ENCODE data around the gene COL4A6. TPM values are rescaled to one million over a fixed set of nuclear protein-coding genes. Genes with fewer than 3 reads are reported as not detected.

The COL4A6 gene
- total RNA-seq, 1 donor from 2014 or later = not detected

- Mint-ChIP-seq H3K36me3 (ENCODE audit: low read depth) (no peaks in the 10 kb centered on the region), H3K4me1 (ENCODE audit: low read depth) (peaks cover 1% of the 10 kb centered on the region), H3K9me3 (no peaks in the 10 kb centered on the region), H3K27ac (no peak overlapping the region), H3K27me3 (ENCODE audit: low read depth) (peaks cover 27% of the 10 kb centered on the region), H3K4me3 (ENCODE audit: low read depth) (no peak overlapping the region)
- intact Hi-C loops (cut with micrococcal nuclease) = no loop called here
- no peak for DNase-seq (ENCODE audit: low spot score)
These were observed 693 bp downstream of the COL4A6 start for GRCh38 chrX:108437349-108438109.

DNA sequence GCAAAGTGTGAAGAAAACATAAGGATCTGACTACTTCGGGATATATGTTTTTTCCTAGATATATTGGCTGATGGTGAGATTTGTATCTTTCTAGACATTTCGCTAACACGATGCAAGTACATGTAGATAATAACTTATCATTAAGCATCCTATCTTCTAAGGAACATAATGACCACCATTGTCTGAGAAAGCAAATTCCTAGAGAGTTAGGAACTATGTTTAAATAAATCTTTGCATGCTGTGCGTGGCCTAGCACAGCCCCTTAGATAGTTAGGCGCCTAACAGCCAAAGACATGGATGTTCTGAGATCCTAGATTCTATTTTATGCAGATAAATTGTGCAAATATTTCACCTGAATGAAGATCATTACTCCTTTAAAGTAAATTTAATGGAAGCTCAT lies 3.0 kb downstream of the COL4A6 start:
- no peaks in the 10 kb centered on the region for H3K9me3 Mint-ChIP-seq
- peaks cover 1% of the 10 kb centered on the region for H3K4me1 Mint-ChIP-seq (ENCODE audit: low read depth)
- no peak for DNase-seq (ENCODE audit: low spot score)
- H3K4me3 Mint-ChIP-seq (ENCODE audit: low read depth) = no peak overlapping the region
- intact Hi-C loops (cut with micrococcal nuclease) = no loop called here
- peaks cover 22% of the 10 kb centered on the region for H3K27me3 Mint-ChIP-seq (ENCODE audit: low read depth)
- H3K27ac Mint-ChIP-seq = no peak overlapping the region
- H3K36me3 Mint-ChIP-seq (ENCODE audit: low read depth) = no peaks in the 10 kb centered on the region

DNA sequence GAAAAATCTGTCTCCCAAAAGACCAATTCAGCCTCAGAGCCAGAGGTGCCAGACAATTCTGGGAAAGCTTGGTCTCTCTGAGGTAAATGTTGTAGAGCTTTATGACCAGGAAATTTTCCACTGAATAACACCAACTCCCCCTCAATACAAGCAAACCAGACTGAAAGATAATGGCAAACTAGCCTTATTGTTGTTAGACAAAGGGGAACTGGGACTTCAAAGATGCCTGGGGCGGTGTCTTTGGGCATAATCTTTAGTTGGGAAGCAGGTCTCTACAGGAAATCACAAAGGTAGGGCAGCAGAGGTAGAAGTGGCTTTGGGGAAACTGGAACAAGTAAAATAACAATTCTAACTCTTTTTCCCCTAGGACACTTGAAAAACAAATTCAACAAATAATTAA lies 12.0 kb downstream of the COL4A6 start:
- H3K27ac Mint-ChIP-seq = no peak overlapping the region
- intact Hi-C loops (cut with micrococcal nuclease) = no loop called here
- no peak overlapping the region for H3K4me3 Mint-ChIP-seq (ENCODE audit: low read depth)
- H3K36me3 Mint-ChIP-seq (ENCODE audit: low read depth) = no peaks in the 10 kb centered on the region
- H3K4me1 Mint-ChIP-seq (ENCODE audit: low read depth) = no peaks in the 10 kb centered on the region
- H3K27me3 Mint-ChIP-seq (ENCODE audit: low read depth) = no peaks in the 10 kb centered on the region
- DNase-seq (ENCODE audit: low spot score) = no peak
- no peaks in the 10 kb centered on the region for H3K9me3 Mint-ChIP-seq

GRCh38 chrX:108420481-108420880 lies 17.7 kb downstream of the COL4A6 start:
- Mint-ChIP-seq H3K27ac (no peak overlapping the region), H3K9me3 (no peaks in the 10 kb centered on the region), H3K27me3 (ENCODE audit: low read depth) (no peaks in the 10 kb centered on the region), H3K4me1 (ENCODE audit: low read depth) (no peaks in the 10 kb centered on the region), H3K4me3 (ENCODE audit: low read depth) (no peak overlapping the region), H3K36me3 (ENCODE audit: low read depth) (no peaks in the 10 kb centered on the region)
- no peak for DNase-seq (ENCODE audit: low spot score)
- intact Hi-C loops (cut with micrococcal nuclease) = no loop called here

DNA sequence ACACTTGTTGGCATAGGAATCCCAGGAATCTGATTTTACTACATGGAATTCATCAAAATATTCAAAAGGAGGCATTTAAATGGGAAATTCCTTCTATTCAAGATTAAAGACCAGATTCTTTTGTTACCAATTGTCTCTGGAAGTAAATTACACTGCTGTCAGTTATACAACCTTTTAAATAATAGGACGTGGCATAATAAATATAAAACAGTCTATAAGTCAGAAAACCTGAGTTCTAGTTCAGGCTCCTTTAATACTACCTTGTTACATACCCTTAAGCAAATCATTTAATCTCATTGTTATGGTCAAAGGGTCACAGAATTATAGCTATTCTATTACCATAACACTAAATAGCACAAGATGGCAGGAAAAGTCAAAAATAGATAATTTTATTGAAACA lies 18.8 kb downstream of the COL4A6 start:
- Mint-ChIP-seq H3K4me1 (ENCODE audit: low read depth) (no peaks in the 10 kb centered on the region), H3K27ac (no peak overlapping the region), H3K36me3 (ENCODE audit: low read depth) (no peaks in the 10 kb centered on the region), H3K4me3 (ENCODE audit: low read depth) (no peak overlapping the region), H3K9me3 (no peaks in the 10 kb centered on the region), H3K27me3 (ENCODE audit: low read depth) (no peaks in the 10 kb centered on the region)
- DNase-seq (ENCODE audit: low spot score) = no peak
- intact Hi-C loops (cut with micrococcal nuclease) = no loop called here

DNA sequence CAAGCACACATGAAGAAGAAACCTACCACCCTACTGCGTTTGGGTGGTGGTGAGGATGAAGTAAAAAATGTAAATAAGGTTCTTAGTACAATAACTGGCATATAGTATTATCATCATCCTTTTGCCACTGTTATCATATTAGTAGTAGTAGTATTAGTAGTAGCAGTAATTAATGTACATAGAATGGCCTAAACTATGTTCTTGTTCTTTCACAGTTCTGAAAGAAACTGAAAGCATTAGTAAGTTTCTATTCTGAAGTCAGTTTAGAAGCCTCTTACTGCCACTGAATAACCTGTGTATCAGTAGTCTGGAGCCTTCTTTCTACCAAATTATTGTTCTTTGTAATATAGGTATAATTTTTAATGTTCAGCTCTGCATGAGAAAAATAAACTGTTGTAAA lies 21.0 kb downstream of the COL4A6 start:
- no peak for DNase-seq (ENCODE audit: low spot score)
- no peaks in the 10 kb centered on the region for H3K27me3 Mint-ChIP-seq (ENCODE audit: low read depth)
- no peaks in the 10 kb centered on the region for H3K36me3 Mint-ChIP-seq (ENCODE audit: low read depth)
- H3K9me3 Mint-ChIP-seq = no peaks in the 10 kb centered on the region
- H3K27ac Mint-ChIP-seq = no peak overlapping the region
- intact Hi-C loops (cut with micrococcal nuclease) = no loop called here
- no peak overlapping the region for H3K4me3 Mint-ChIP-seq (ENCODE audit: low read depth)
- no peaks in the 10 kb centered on the region for H3K4me1 Mint-ChIP-seq (ENCODE audit: low read depth)

- Mint-ChIP-seq H3K9me3 (no peaks in the 10 kb centered on the region), H3K4me3 (ENCODE audit: low read depth) (no peak overlapping the region), H3K36me3 (ENCODE audit: low read depth) (no peaks in the 10 kb centered on the region), H3K27me3 (ENCODE audit: low read depth) (no peaks in the 10 kb centered on the region), H3K4me1 (ENCODE audit: low read depth) (no peaks in the 10 kb centered on the region), H3K27ac (no peak overlapping the region)
- intact Hi-C loops (cut with micrococcal nuclease) = no loop called here
- no peak for DNase-seq (ENCODE audit: low spot score)
These were observed 22.3 kb downstream of the COL4A6 start for GRCh38 chrX:108415891-108416290.

DNA sequence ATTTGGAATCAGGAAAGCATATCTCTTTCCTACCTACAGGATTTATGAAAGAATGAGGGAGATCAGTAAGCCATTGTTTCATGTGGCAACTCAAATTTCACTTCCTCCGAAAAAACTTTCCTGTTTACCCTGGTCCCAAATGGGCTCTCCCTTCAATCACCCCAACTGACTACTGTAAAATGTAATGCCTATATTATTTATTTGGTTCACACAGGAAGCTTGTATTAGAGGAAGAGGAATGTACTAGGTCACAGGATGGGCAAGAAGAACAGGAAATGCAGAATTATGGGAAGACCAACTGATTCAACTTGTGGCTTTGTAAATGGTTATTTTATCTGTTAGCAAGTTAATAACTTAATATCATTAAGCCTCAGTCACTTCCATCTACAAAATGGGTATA lies 23.1 kb downstream of the COL4A6 start:
- Mint-ChIP-seq H3K36me3 (ENCODE audit: low read depth) (no peaks in the 10 kb centered on the region), H3K4me1 (ENCODE audit: low read depth) (no peaks in the 10 kb centered on the region), H3K27ac (no peak overlapping the region), H3K27me3 (ENCODE audit: low read depth) (no peaks in the 10 kb centered on the region), H3K9me3 (no peaks in the 10 kb centered on the region), H3K4me3 (ENCODE audit: low read depth) (no peak overlapping the region)
- intact Hi-C loops (cut with micrococcal nuclease) = no loop called here
- DNase-seq (ENCODE audit: low spot score) = no peak

DNA sequence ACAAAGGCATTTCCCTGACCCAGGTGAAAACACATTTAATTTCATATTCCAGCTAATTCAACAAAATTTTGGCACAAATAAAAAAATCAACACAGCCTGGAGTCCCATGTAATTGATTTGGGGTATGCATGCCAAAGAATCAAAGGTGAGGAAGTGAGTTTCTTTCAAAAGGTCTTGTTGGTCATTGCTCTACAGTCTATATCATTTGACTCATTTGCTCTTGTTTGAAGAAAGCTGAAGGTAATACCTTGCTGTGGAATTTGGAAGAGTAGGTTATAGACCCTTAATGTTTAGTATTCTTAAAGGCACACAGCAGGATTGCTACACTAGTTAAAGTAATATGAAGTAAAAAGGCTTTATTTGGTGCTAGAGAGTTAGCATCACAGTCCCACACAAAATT lies 25.4 kb downstream of the COL4A6 start:
- Mint-ChIP-seq H3K4me3 (ENCODE audit: low read depth) (no peak overlapping the region), H3K27ac (no peak overlapping the region), H3K36me3 (ENCODE audit: low read depth) (no peaks in the 10 kb centered on the region), H3K9me3 (no peaks in the 10 kb centered on the region), H3K27me3 (ENCODE audit: low read depth) (no peaks in the 10 kb centered on the region), H3K4me1 (ENCODE audit: low read depth) (no peaks in the 10 kb centered on the region)
- intact Hi-C loops (cut with micrococcal nuclease) = no loop called here
- no peak for DNase-seq (ENCODE audit: low spot score)

DNA sequence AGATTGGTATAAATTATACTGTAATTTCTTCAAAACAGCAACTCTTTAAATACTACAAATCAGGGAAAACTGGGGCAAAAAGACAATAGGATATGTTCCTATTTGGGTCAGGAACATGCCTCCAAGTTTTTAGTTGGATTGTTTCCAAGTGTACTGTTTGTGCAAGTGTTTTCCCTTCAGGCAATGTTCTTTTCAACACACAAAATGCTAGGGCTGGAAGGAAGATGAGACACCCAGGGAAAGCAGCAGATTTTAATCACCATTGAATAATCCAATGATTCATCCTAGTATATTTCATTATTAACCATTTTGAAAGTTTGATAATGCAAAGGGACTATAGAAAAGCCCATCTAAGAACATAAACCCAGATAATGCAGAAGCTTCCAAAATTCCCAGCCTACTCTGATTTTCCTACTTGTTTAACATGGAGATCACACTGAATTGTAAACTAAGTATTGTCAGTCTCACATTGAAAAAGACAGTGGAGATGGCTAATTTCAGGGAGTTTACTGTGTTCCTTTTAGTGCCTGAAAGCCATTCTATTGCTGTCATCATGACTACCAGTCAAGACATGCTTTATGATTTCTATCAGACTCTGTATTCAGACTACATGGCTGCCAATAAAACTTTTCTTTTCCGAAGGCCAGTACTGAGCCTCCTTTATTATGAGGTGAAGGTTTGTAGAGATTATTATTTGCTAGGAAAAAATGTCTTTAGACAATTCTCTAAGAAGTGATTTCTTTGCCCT lies 38.6 kb downstream of the COL4A6 start:
- H3K4me1 Mint-ChIP-seq (ENCODE audit: low read depth) = no peaks in the 10 kb centered on the region

GRCh38 chrX:108397627-108398391 lies 40.4 kb downstream of the COL4A6 start:
- H3K27me3 Mint-ChIP-seq (ENCODE audit: low read depth) = no peaks in the 10 kb centered on the region
- no peaks in the 10 kb centered on the region for H3K4me1 Mint-ChIP-seq (ENCODE audit: low read depth)
- no peak overlapping the region for H3K4me3 Mint-ChIP-seq (ENCODE audit: low read depth)
- H3K27ac Mint-ChIP-seq = no peak overlapping the region
- intact Hi-C loops (cut with micrococcal nuclease) = no loop called here
- DNase-seq (ENCODE audit: low spot score) = no peak
- no peaks in the 10 kb centered on the region for H3K36me3 Mint-ChIP-seq (ENCODE audit: low read depth)
- no peaks in the 10 kb centered on the region for H3K9me3 Mint-ChIP-seq

More for the DNA sequence above, 38.6 kb downstream of the COL4A6 start:
- Mint-ChIP-seq H3K27me3 (ENCODE audit: low read depth) (no peaks in the 10 kb centered on the region), H3K9me3 (no peaks in the 10 kb centered on the region), H3K27ac (no peak overlapping the region), H3K36me3 (ENCODE audit: low read depth) (no peaks in the 10 kb centered on the region), H3K4me3 (ENCODE audit: low read depth) (no peak overlapping the region)
- DNase-seq (ENCODE audit: low spot score) = no peak
- intact Hi-C loops (cut with micrococcal nuclease) = no loop called here

DNA sequence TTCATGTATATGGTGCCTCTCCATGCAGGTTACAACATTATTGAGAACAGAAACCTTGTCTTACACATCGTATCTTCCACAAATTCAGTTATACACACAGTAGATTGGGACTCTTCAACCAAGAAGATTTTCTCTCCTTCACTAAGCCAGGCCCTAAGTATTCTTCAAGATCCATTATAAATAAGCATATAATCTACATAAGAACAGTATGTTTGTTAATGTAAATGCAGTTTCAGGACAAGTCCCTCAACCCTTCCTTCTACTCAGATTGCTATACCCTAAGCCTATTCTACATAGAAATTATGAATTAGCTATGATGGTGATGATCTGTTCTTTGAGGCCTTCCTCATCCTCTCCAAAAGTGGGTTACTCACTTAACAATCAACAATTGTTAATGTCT lies 41.2 kb downstream of the COL4A6 start:
- no peak for DNase-seq (ENCODE audit: low spot score)
- intact Hi-C loops (cut with micrococcal nuclease) = no loop called here
- Mint-ChIP-seq H3K27ac (no peak overlapping the region), H3K9me3 (no peaks in the 10 kb centered on the region), H3K36me3 (ENCODE audit: low read depth) (no peaks in the 10 kb centered on the region), H3K27me3 (ENCODE audit: low read depth) (no peaks in the 10 kb centered on the region), H3K4me1 (ENCODE audit: low read depth) (no peaks in the 10 kb centered on the region), H3K4me3 (ENCODE audit: low read depth) (no peak overlapping the region)

Measured in activated T-helper 2 cell treated with anti-CD3 and anti-CD28 coated beads, Interferon-gamma antibody, Interleukin-2, Interleukin-4, amounts not matched to agents 10 μg/mL and 5 μg/mL and 100 μg/mL, durations not matched to agents 14 hours and 24 hours and 36 hours (primary cell).